ENCODE measurements around the gene SLC6A1.

Gene SLC6A1

DNA sequence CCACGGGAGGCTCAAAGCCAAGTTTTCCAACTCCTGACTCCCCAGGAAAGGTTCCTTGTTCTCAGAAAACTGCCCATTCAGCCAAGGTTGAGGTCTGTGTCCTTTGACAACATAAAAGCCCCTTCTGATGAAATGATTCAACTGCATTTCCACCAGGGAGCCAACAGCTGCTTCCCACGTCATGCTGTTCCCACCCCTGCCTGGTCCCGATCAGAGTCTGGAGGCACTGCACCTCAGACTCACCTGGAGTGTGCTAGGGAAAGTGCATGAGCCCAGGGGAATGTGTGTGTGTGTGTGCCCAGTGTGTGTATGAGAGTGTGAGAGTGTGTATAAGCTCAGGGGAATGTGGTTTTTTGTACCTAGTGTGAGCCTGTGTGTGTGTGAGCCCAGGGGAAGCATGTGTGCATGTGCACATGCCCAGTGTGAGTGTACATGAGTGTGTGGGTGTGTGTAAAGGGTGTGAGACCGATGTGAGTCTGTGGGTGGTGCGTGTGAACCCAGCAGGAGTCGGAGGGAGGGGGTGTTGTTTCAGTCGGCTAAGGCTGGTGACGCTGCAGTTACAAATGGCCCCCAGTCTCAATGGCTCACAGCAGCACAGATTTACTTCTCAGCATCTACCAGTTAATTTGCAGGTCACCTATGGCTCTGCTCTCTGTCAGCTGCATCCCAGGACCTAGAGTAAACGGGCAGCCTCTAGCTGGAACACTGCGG lies 20.3 kb upstream of the SLC6A1 start:
- Histone ChIP-seq H3K4me1 (ENCODE audit: low read length) (no peaks in the 10 kb centered on the region), H2AFZ (ENCODE audit: low read depth, low read length) (no peak overlapping the region), H3K9me3 (ENCODE audit: insufficient read depth, low read length) (no peaks in the 10 kb centered on the region), H3K79me2 (ENCODE audit: low read length) (no peaks in the 10 kb centered on the region), H3K9ac (ENCODE audit: low read length) (no peak overlapping the region), H3K36me3 (replicated peaks; ENCODE audit: low read depth, low read length) (no peaks in the 10 kb centered on the region), H3K4me3 (ENCODE audit: low read length) (no peak overlapping the region), H3K27me3 (ENCODE audit: low read depth, low read length) (0 out of 2 replicates have a peak, but pooled peaks cover 5% of the 10 kb centered on the region), H3K27ac (ENCODE audit: low read length) (no peak overlapping the region), H4K20me1 (ENCODE audit: insufficient read depth, low read length) (no peaks in the 10 kb centered on the region), H3K4me2 (ENCODE audit: low read length) (no peak overlapping the region)
- TF ChIP-seq, protein P1, sequence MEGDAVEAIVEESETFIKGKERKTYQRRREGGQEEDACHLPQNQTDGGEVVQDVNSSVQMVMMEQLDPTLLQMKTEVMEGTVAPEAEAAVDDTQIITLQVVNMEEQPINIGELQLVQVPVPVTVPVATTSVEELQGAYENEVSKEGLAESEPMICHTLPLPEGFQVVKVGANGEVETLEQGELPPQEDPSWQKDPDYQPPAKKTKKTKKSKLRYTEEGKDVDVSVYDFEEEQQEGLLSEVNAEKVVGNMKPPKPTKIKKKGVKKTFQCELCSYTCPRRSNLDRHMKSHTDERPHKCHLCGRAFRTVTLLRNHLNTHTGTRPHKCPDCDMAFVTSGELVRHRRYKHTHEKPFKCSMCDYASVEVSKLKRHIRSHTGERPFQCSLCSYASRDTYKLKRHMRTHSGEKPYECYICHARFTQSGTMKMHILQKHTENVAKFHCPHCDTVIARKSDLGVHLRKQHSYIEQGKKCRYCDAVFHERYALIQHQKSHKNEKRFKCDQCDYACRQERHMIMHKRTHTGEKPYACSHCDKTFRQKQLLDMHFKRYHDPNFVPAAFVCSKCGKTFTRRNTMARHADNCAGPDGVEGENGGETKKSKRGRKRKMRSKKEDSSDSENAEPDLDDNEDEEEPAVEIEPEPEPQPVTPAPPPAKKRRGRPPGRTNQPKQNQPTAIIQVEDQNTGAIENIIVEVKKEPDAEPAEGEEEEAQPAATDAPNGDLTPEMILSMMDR (IDR thresholded peaks at IDR 0.05; ENCODE audit: low read depth, low read length): no peak
- TF ChIP-seq EZH2phosphoT487 (IDR thresholded peaks at IDR 0.05; ENCODE audit: low read depth): no peak

DNA sequence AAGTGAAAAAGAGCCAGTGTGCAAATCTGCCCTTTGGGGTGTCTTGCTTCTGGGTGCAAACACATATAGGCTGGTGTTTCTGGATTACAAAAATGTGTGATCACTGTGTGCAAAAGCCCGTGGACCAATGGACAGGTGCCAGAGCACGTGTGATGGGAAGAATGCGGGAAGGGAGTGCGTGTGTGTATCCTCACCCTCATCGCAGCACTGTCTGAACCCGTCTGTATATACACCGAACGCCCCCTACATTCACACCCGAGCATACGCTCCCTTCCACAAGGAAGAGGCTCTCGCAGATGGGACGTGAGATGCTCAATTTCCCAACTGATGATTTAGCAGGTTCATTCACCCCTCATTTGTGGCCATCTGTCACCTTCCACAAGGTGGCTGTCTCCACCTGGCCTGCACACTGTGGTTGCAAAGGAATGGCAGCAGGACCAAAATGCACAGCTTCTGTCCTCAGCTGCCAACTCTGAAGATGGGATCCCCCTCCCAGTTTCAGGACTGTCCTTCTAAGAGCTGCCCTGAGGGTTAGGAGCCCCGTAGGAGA lies 19.4 kb upstream of the SLC6A1 start:
- Histone ChIP-seq H3K9ac (ENCODE audit: low read length) (no peak overlapping the region), H3K79me2 (ENCODE audit: low read length) (no peaks in the 10 kb centered on the region), H3K27ac (ENCODE audit: low read length) (no peak overlapping the region), H3K27me3 (ENCODE audit: low read depth, low read length) (0 out of 2 replicates have a peak, but pooled peaks cover 5% of the 10 kb centered on the region), H3K4me3 (ENCODE audit: low read length) (no peak overlapping the region), H3K4me1 (ENCODE audit: low read length) (no peaks in the 10 kb centered on the region), H3K4me2 (ENCODE audit: low read length) (no peak overlapping the region), H3K9me3 (ENCODE audit: insufficient read depth, low read length) (no peaks in the 10 kb centered on the region), H2AFZ (ENCODE audit: low read depth, low read length) (no peak overlapping the region), H4K20me1 (ENCODE audit: insufficient read depth, low read length) (no peaks in the 10 kb centered on the region), H3K36me3 (replicated peaks; ENCODE audit: low read depth, low read length) (no peaks in the 10 kb centered on the region)
- no peak for TF ChIP-seq EZH2phosphoT487 (IDR thresholded peaks at IDR 0.05; ENCODE audit: low read depth)
- TF ChIP-seq, protein P1 (IDR thresholded peaks at IDR 0.05; ENCODE audit: low read depth, low read length): no peak

DNA sequence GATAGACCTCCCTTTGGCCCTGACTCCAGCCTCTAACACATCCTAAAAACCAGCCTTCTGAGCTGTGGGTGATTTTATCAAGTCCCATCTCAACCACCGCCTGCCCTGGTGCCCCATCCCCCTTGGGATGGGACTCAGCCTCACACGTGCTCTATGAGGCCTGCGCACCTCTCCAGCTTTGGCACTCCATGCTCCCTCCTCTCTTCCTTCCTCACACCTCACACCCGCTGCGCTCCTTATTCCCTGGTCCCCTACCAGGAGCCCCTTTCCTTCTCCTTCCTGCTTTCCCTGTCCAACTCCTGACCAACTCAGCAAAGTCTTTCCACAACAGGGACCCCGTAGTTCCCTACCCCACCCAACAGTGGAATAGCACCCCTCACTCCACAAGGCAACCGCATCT lies 18.4 kb upstream of the SLC6A1 start:
- H3K36me3 ChIP-seq (replicated peaks; ENCODE audit: low read depth, low read length): no peaks in the 10 kb centered on the region
- no peaks in the 10 kb centered on the region for H3K79me2 ChIP-seq (ENCODE audit: low read length)
- 0 out of 2 replicates have a peak, but pooled peaks cover 2% of the 10 kb centered on the region for H3K27me3 ChIP-seq (ENCODE audit: low read depth, low read length)
- no peak overlapping the region for H3K4me3 ChIP-seq (ENCODE audit: low read length)
- no peak overlapping the region for H3K9ac ChIP-seq (ENCODE audit: low read length)
- no peak overlapping the region for H3K4me2 ChIP-seq (ENCODE audit: low read length)
- H3K9me3 ChIP-seq (ENCODE audit: insufficient read depth, low read length): no peaks in the 10 kb centered on the region
- H3K27ac ChIP-seq (ENCODE audit: low read length): no peak overlapping the region
- no peak overlapping the region for H2AFZ ChIP-seq (ENCODE audit: low read depth, low read length)
- no peaks in the 10 kb centered on the region for H4K20me1 ChIP-seq (ENCODE audit: insufficient read depth, low read length)
- H3K4me1 ChIP-seq (ENCODE audit: low read length): no peaks in the 10 kb centered on the region
- TF ChIP-seq, protein P1 (IDR thresholded peaks at IDR 0.05; ENCODE audit: low read depth, low read length): no peak
- TF ChIP-seq EZH2phosphoT487 (IDR thresholded peaks at IDR 0.05; ENCODE audit: low read depth): no peak

DNA sequence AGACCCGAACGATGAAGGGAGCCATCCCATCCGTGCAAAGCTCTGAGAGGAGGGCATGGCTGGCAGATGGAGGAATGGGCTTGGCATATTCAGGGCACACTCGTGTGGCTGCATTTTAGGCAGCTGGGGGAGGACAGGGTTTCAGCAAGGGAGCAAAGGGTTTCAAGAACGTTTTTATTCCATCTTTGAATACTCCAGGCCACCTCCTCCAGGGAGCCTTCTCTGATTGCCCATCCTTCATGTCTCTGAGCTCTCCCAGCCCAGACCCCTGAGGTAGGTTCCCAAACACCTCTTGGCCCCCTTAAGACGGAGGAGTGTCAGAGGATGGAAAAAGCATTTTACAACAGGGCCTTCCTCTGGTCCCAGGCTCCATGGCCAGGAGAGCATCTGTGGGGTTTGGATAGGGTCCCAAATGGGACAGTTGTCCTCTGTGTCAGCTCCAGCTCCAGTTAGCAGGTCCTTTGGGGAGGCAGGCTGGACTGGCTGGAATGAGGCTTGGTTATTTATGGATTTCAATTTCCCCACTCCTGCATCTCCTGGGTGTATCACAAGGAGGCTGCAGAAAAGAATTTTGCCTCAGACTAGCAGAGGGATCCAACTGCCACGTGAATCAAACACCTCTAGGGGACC lies 17.7 kb upstream of the SLC6A1 start:
- no peak overlapping the region for H3K27ac ChIP-seq (ENCODE audit: low read length)
- H3K4me1 ChIP-seq (ENCODE audit: low read length): no peaks in the 10 kb centered on the region
- H3K4me2 ChIP-seq (ENCODE audit: low read length): no peak overlapping the region
- no peak overlapping the region for H3K9ac ChIP-seq (ENCODE audit: low read length)
- no peaks in the 10 kb centered on the region for H3K27me3 ChIP-seq (ENCODE audit: low read depth, low read length)
- no peaks in the 10 kb centered on the region for H3K36me3 ChIP-seq (replicated peaks; ENCODE audit: low read depth, low read length)
- H2AFZ ChIP-seq (ENCODE audit: low read depth, low read length): no peak overlapping the region
- TF ChIP-seq, protein P1 (IDR thresholded peaks at IDR 0.05; ENCODE audit: low read depth, low read length): no peak
- no peak for TF ChIP-seq EZH2phosphoT487 (IDR thresholded peaks at IDR 0.05; ENCODE audit: low read depth)
- no peak overlapping the region for H3K4me3 ChIP-seq (ENCODE audit: low read length)
- no peaks in the 10 kb centered on the region for H3K79me2 ChIP-seq (ENCODE audit: low read length)
- no peaks in the 10 kb centered on the region for H3K9me3 ChIP-seq (ENCODE audit: insufficient read depth, low read length)
- H4K20me1 ChIP-seq (ENCODE audit: insufficient read depth, low read length): no peaks in the 10 kb centered on the region

Data from OCI-LY3 (cell line).